SU-DHL-6 (cell line): ENCODE results near the gene SLC39A1.
"Not testable (repeated sequence)": the region's sequence is repeated elsewhere in the genome, so short reads cannot be mapped to it uniquely, and the experiment has no call there.

Experiments
- CTCF ChIP-seq: fragments of 200-600 bp; sonication (generic); IDR thresholded peaks from one replicate; pipeline ENCODE4 v1.5.1; 2017; ENCODE audit warnings: antibody characterized with exemption, mild to moderate bottlenecking, low read length, moderate library complexity; ENCODE audit not compliant: insufficient read depth, poor library complexity, severe bottlenecking
- EZH2phosphoT487 ChIP-seq: fragments of 200-600 bp; sonication (generic), shearing (Covaris generic); conservative IDR thresholded peaks from 2 replicates; pipeline ENCODE4 v1.6.1; 2018; ENCODE audit warnings: mild to moderate bottlenecking, antibody characterized with exemption, low read length, moderate library complexity, mixed read lengths

GRCh38 chr1:153979091-153979490, 15.8 kb upstream of the SLC39A1 start:
- TF ChIP-seq CTCF, EZH2phosphoT487: not testable (repeated sequence)
